Uterus (tissue), 4 donors: ENCODE data around the gene SRGAP1. TPM values are rescaled to one million over a fixed set of nuclear protein-coding genes. Genes with fewer than 3 reads are reported as not detected.

Source experiments
- DNase-seq, 2 donors: peaks; one replicate each; pipeline ENCODE4 v3.0.0-alpha.2; 2019 to 2020
- H3K27ac ChIP-seq, 2 donors: fragments of 200-600 bp; sonication (generic); 1 replicate in 1 of 2; 2 replicates in 1 of 2; pipeline ENCODE4 v1.5.1; 2016 to 2018
- H3K27me3 ChIP-seq, 2 donors: fragments of 200-600 bp; sonication (generic); one replicate each; pipeline ENCODE4 v1.5.1; 2018 to 2019; ENCODE audit warnings: control low read depth in 1 of 2
- H3K36me3 ChIP-seq, 2 donors: fragments of 200-600 bp; sonication (generic); one replicate each; pipeline ENCODE4 v1.5.1; 2019; ENCODE audit warnings: control low read depth in 1 of 2
- H3K4me1 ChIP-seq, 2 donors: fragments of 200-600 bp; sonication (generic); one replicate each; pipeline ENCODE4 v1.5.1; 2018 to 2019; ENCODE audit warnings: control low read depth in 1 of 2
- H3K4me3 ChIP-seq, 2 donors: fragments of 200-600 bp; sonication (generic); 1 replicate in 1 of 2; 2 replicates in 1 of 2; pipeline ENCODE4 v1.5.1; 2018 to 2019; ENCODE audit warnings: mild to moderate bottlenecking in 1 of 2
- H3K9me3 ChIP-seq, 2 donors: fragments of 200-600 bp; sonication (generic); one replicate each; pipeline ENCODE4 v1.5.1; 2019; ENCODE audit warnings: control low read depth in 1 of 2
- CTCF ChIP-seq, 4 experiments: fragments of 200-600 bp in 2 of 4; fragments of 450-650 bp in 2 of 4; sonication (generic) in 2 of 4; IDR thresholded peaks; one replicate each; pipeline ENCODE4 v1.5.1; 2016 to 2019; ENCODE audit warnings: antibody characterized with exemption in 4 of 4, mild to moderate bottlenecking in 2 of 4, moderate library complexity in 1 of 4
- POLR2A ChIP-seq, 2 donors: fragments of 450-650 bp; IDR thresholded peaks; one replicate each; pipeline ENCODE4 v1.6.1; 2016; ENCODE audit warnings: antibody characterized with exemption in 2 of 2, mild to moderate bottlenecking in 1 of 2, moderate library complexity in 1 of 2
- intact Hi-C: fragments of 100-400 bp; cut with DNase I; formaldehyde crosslinking; loops from one replicate; pipeline ENCODE4 v1.15.1; 2023; ENCODE audit warnings: low total_unique reads
- total RNA-seq, 4 donors: library from RNA; depleted of rRNA in 3 of 4; stranded (reverse); fragments of >200 nt in 3 of 4; gene quantifications; one replicate each; pipeline versions ENCODE4 v1.1.0 to v1.2.4, GENCODE V29; 2014 to 2023
- donor health status: DM: yes; HTN: yes; CAD: no.

The SRGAP1 gene
- total RNA-seq, 4 donors from 2014 or later: 10.0 to 23.0 (median 14.8) TPM

GRCh38 chr12:63996556-63996955 is 152.1 kb downstream of the SRGAP1 start:
- Histone ChIP-seq H3K4me1 (peaks cover 0 to 4% of the 10 kb centered on the region in 2 donors), H3K4me3 (no peak overlapping the region), H3K27me3 (no peaks in the 10 kb centered on the region), H3K27ac (no peak overlapping the region), H3K36me3 (no peaks in the 10 kb centered on the region), H3K9me3 (no peaks in the 10 kb centered on the region)
- intact Hi-C loops: no loop called here
- DNase-seq: no peak
- TF ChIP-seq POLR2A (IDR thresholded peaks at IDR 0.05) (no peak), CTCF (IDR thresholded peaks at IDR 0.05) (no peak)

- no peak for TF ChIP-seq POLR2A (IDR thresholded peaks at IDR 0.05)
- TF ChIP-seq CTCF (IDR thresholded peaks at IDR 0.05): no peak
- no peaks in the 10 kb centered on the region for H3K9me3 ChIP-seq
- H3K27me3 ChIP-seq: no peaks in the 10 kb centered on the region
- no peaks in the 10 kb centered on the region for H3K36me3 ChIP-seq
- no peak for DNase-seq
- H3K27ac ChIP-seq: no peak overlapping the region
- intact Hi-C loops: no loop called here
- H3K4me1 ChIP-seq: no peaks in the 10 kb centered on the region
- H3K4me3 ChIP-seq: no peak overlapping the region
Measured at GRCh38 chr12:63997198-63997597, 152.7 kb downstream of the SRGAP1 start.

- Histone ChIP-seq H3K27ac (no peak overlapping the region), H3K4me3 (no peak overlapping the region), H3K27me3 (no peaks in the 10 kb centered on the region), H3K4me1 (no peaks in the 10 kb centered on the region), H3K9me3 (no peaks in the 10 kb centered on the region), H3K36me3 (no peaks in the 10 kb centered on the region)
- no peak for DNase-seq
- TF ChIP-seq POLR2A (IDR thresholded peaks at IDR 0.05) (no peak), CTCF (IDR thresholded peaks at IDR 0.05) (no peak)
- intact Hi-C loops: no loop called here
Measured at GRCh38 chr12:63998584-63998983, 154.1 kb downstream of the SRGAP1 start.

GRCh38 chr12:63999853-64000252 is 155.4 kb downstream of the SRGAP1 start:
- DNase-seq: no peak
- Histone ChIP-seq H3K4me1 (no peaks in the 10 kb centered on the region), H3K27ac (no peak overlapping the region), H3K9me3 (no peaks in the 10 kb centered on the region), H3K4me3 (no peak overlapping the region), H3K27me3 (no peaks in the 10 kb centered on the region), H3K36me3 (no peaks in the 10 kb centered on the region)
- intact Hi-C loops: no loop called here
- TF ChIP-seq POLR2A (IDR thresholded peaks at IDR 0.05): no peak
- no peak for TF ChIP-seq CTCF (IDR thresholded peaks at IDR 0.05)

- Histone ChIP-seq H3K36me3 (no peaks in the 10 kb centered on the region), H3K27ac (no peak overlapping the region), H3K4me3 (no peak overlapping the region), H3K27me3 (no peaks in the 10 kb centered on the region), H3K4me1 (no peaks in the 10 kb centered on the region), H3K9me3 (no peaks in the 10 kb centered on the region)
- TF ChIP-seq POLR2A (IDR thresholded peaks at IDR 0.05): no peak
- TF ChIP-seq CTCF (IDR thresholded peaks at IDR 0.05): no peak
- intact Hi-C loops: no loop called here
- DNase-seq: no peak
Measured at GRCh38 chr12:64001439-64001838, 156.9 kb downstream of the SRGAP1 start.
